Measurements from ENCODE around the gene NEIL3. TPM values are rescaled to one million over a fixed set of nuclear protein-coding genes. Genes with fewer than 3 reads are reported as not detected.

NEIL3 gene, protein sequence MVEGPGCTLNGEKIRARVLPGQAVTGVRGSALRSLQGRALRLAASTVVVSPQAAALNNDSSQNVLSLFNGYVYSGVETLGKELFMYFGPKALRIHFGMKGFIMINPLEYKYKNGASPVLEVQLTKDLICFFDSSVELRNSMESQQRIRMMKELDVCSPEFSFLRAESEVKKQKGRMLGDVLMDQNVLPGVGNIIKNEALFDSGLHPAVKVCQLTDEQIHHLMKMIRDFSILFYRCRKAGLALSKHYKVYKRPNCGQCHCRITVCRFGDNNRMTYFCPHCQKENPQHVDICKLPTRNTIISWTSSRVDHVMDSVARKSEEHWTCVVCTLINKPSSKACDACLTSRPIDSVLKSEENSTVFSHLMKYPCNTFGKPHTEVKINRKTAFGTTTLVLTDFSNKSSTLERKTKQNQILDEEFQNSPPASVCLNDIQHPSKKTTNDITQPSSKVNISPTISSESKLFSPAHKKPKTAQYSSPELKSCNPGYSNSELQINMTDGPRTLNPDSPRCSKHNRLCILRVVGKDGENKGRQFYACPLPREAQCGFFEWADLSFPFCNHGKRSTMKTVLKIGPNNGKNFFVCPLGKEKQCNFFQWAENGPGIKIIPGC
- total RNA-seq (2012; rRNA removed): 6.1 and 6.6 TPM in 2 replicates

GRCh38 chr4:177309522-177310371 lies at the start of gene NEIL3:
TSS of gene NEIL3 (plus strand) at chr4:177309874. CDS start at chr4:177309954, 80 bp downstream.
- peak within 1 kb of the TSS; percentile 89 for H3K4me2 ChIP-seq (ENCODE audit: low read length)
- peak within 1 kb of the TSS; percentile 73 for H3K9ac ChIP-seq (ENCODE audit: low read depth, low read length)
- H3K27me3 ChIP-seq (ENCODE audit: control insufficient read depth, insufficient read depth, low read length): no peaks in the 10 kb centered on the region
- H3K9me3 ChIP-seq (replicated peaks; ENCODE audit: low read length): no peaks in the 10 kb centered on the region
- H3K4me1 ChIP-seq (ENCODE audit: control insufficient read depth, insufficient read depth, low read length): peaks cover 27% of the 10 kb centered on the region
- peak within 1 kb of the TSS; percentile 86 for H3K4me3 ChIP-seq (ENCODE audit: low read length)
- H3K36me3 ChIP-seq (ENCODE audit: insufficient read depth, low read length): no peaks in the 10 kb centered on the region

DNA sequence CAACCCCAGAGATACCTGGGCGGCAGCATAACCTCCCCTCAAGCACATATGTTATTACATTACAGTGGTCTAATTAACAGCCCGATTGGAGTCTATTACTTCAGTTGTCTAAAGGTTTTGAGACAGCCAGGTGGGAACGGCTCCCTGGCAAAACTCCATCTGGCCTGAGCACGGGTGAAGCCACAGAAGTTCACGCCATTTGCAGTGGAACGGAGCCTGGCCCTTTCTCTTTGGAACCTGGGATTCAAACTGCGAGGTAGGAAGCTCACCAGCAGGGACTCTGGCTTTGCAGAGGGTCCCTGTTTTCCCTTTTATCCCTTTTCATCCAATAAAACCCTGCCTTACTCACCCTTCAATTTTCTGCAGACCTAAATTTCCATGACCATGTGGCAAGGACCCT lies 45.9 kb upstream of the NEIL3 start:
- no peaks in the 10 kb centered on the region for H3K36me3 ChIP-seq (ENCODE audit: insufficient read depth, low read length)
- no peak overlapping the region for H3K4me2 ChIP-seq (ENCODE audit: low read length)
- no peaks in the 10 kb centered on the region for H3K4me1 ChIP-seq (ENCODE audit: control insufficient read depth, insufficient read depth, low read length)
- no peaks in the 10 kb centered on the region for H3K27me3 ChIP-seq (ENCODE audit: control insufficient read depth, insufficient read depth, low read length)
- no peaks in the 10 kb centered on the region for H3K9me3 ChIP-seq (replicated peaks; ENCODE audit: low read length)
- no peak overlapping the region for H3K4me3 ChIP-seq (ENCODE audit: low read length)
- H3K9ac ChIP-seq (ENCODE audit: low read depth, low read length): no peak overlapping the region

DNA sequence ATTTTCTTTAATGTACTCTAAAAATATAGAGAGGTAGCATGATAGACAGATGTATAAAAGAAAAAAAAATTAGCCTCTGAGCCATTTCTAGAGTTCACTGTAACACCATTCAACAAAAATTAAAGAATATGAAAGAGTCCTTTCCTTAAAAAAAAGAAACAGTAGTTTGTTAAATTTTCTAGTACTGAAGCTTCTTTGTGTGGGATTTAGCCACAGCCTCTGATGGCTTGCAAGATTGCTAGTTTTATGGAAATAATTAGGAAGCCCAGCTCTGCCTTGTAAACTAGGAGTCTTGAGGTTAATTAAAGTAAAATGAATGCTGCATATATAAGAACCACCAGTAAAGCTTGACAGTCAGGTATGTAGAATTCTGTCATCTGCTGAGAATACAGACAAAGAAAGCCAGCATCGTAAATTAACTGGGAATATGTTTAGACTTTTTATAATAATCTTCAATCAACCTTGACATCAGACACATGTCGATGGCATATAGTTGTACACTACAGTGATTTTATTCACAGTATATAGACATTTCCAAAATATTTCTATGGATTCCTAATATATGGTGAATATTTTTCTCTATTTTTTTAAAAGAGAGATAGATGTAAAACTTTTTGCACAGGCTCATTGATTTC lies 44.8 kb upstream of the NEIL3 start:
- H3K9me3 ChIP-seq (replicated peaks; ENCODE audit: low read length): no peaks in the 10 kb centered on the region
- no peaks in the 10 kb centered on the region for H3K27me3 ChIP-seq (ENCODE audit: control insufficient read depth, insufficient read depth, low read length)
- H3K4me3 ChIP-seq (ENCODE audit: low read length): no peak overlapping the region
- H3K9ac ChIP-seq (ENCODE audit: low read depth, low read length): no peak overlapping the region
- no peaks in the 10 kb centered on the region for H3K36me3 ChIP-seq (ENCODE audit: insufficient read depth, low read length)
- H3K4me2 ChIP-seq (ENCODE audit: low read length): no peak overlapping the region
- H3K4me1 ChIP-seq (ENCODE audit: control insufficient read depth, insufficient read depth, low read length): no peaks in the 10 kb centered on the region

DNA sequence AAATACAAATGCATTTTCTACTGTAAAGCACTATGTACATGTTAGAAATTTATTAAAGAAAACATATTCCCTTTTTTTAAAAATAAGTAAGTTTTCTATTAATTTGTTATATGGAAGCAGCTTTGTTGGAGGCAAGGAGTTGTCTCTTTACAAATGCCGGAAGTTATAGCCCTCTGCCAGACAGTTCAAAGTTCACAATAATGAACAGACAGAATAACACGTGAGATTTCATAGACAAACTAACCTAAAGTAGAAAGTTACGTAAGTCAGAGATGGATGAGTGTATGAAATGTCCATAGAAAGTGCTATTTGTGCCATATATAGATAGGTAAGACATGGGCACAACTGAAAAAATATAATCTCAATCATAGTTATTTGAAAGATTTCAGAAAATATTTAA lies 43.9 kb upstream of the NEIL3 start:
- no peak overlapping the region for H3K4me2 ChIP-seq (ENCODE audit: low read length)
- H3K9me3 ChIP-seq (replicated peaks; ENCODE audit: low read length): no peaks in the 10 kb centered on the region
- no peak overlapping the region for H3K4me3 ChIP-seq (ENCODE audit: low read length)
- no peaks in the 10 kb centered on the region for H3K36me3 ChIP-seq (ENCODE audit: insufficient read depth, low read length)
- no peaks in the 10 kb centered on the region for H3K27me3 ChIP-seq (ENCODE audit: control insufficient read depth, insufficient read depth, low read length)
- H3K9ac ChIP-seq (ENCODE audit: low read depth, low read length): no peak overlapping the region
- no peaks in the 10 kb centered on the region for H3K4me1 ChIP-seq (ENCODE audit: control insufficient read depth, insufficient read depth, low read length)

- H3K9ac ChIP-seq (ENCODE audit: low read depth, low read length): no peak overlapping the region
- H3K4me3 ChIP-seq (ENCODE audit: low read length): no peak overlapping the region
- H3K4me2 ChIP-seq (ENCODE audit: low read length): no peak overlapping the region
- no peaks in the 10 kb centered on the region for H3K4me1 ChIP-seq (ENCODE audit: control insufficient read depth, insufficient read depth, low read length)
- no peaks in the 10 kb centered on the region for H3K9me3 ChIP-seq (replicated peaks; ENCODE audit: low read length)
- no peaks in the 10 kb centered on the region for H3K27me3 ChIP-seq (ENCODE audit: control insufficient read depth, insufficient read depth, low read length)
- H3K36me3 ChIP-seq (ENCODE audit: insufficient read depth, low read length): no peaks in the 10 kb centered on the region
These were observed 43.2 kb upstream of the NEIL3 start for GRCh38 chr4:177266506-177266905.

- H3K9ac ChIP-seq (ENCODE audit: low read depth, low read length): no peak overlapping the region
- no peak overlapping the region for H3K4me3 ChIP-seq (ENCODE audit: low read length)
- H3K9me3 ChIP-seq (replicated peaks; ENCODE audit: low read length): no peaks in the 10 kb centered on the region
- no peaks in the 10 kb centered on the region for H3K36me3 ChIP-seq (ENCODE audit: insufficient read depth, low read length)
- H3K4me1 ChIP-seq (ENCODE audit: control insufficient read depth, insufficient read depth, low read length): no peaks in the 10 kb centered on the region
- H3K27me3 ChIP-seq (ENCODE audit: control insufficient read depth, insufficient read depth, low read length): no peaks in the 10 kb centered on the region
- no peak overlapping the region for H3K4me2 ChIP-seq (ENCODE audit: low read length)
These were observed 41.8 kb upstream of the NEIL3 start for GRCh38 chr4:177267911-177268310.

GRCh38 chr4:177271091-177271490 lies 38.6 kb upstream of the NEIL3 start:
- no peaks in the 10 kb centered on the region for H3K36me3 ChIP-seq (ENCODE audit: insufficient read depth, low read length)
- H3K4me2 ChIP-seq (ENCODE audit: low read length): no peak overlapping the region
- H3K9ac ChIP-seq (ENCODE audit: low read depth, low read length): no peak overlapping the region
- H3K27me3 ChIP-seq (ENCODE audit: control insufficient read depth, insufficient read depth, low read length): no peaks in the 10 kb centered on the region
- no peak overlapping the region for H3K4me3 ChIP-seq (ENCODE audit: low read length)
- no peaks in the 10 kb centered on the region for H3K9me3 ChIP-seq (replicated peaks; ENCODE audit: low read length)
- no peaks in the 10 kb centered on the region for H3K4me1 ChIP-seq (ENCODE audit: control insufficient read depth, insufficient read depth, low read length)

- Histone ChIP-seq H3K36me3 (ENCODE audit: insufficient read depth, low read length) (no peaks in the 10 kb centered on the region), H3K9me3 (replicated peaks; ENCODE audit: low read length) (no peaks in the 10 kb centered on the region), H3K4me2 (ENCODE audit: low read length) (no peak overlapping the region), H3K4me3 (ENCODE audit: low read length) (no peak overlapping the region), H3K27me3 (ENCODE audit: control insufficient read depth, insufficient read depth, low read length) (no peaks in the 10 kb centered on the region), H3K9ac (ENCODE audit: low read depth, low read length) (no peak overlapping the region), H3K4me1 (ENCODE audit: control insufficient read depth, insufficient read depth, low read length) (no peaks in the 10 kb centered on the region)
These were observed 37.5 kb upstream of the NEIL3 start for GRCh38 chr4:177271915-177272766.

DNA sequence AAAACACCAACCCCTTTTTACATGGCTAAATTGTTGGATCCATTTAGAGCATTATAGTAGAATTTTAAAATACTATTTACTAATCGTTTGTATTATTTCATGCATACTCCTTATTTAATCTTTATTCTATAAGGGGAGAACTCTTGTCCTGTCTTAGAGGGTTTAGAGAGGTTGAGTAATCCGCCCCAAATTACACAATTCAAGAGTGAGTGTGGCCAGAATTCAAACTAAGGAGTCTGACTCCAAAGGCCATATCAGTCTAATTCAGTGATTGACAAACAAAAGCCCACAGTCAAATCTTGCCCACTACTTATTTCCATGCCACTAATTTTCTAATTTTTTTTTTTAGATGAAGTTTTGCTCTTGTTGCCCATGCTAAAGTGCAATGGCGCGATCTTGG lies 33.7 kb upstream of the NEIL3 start:
- H3K4me2 ChIP-seq (ENCODE audit: low read length): no peak overlapping the region

GRCh38 chr4:177281351-177281909 lies 28.2 kb upstream of the NEIL3 start:
- H3K9ac ChIP-seq (ENCODE audit: low read depth, low read length): no peak overlapping the region
- H3K4me3 ChIP-seq (ENCODE audit: low read length): no peak overlapping the region
- H3K27me3 ChIP-seq (ENCODE audit: control insufficient read depth, insufficient read depth, low read length): no peaks in the 10 kb centered on the region
- no peaks in the 10 kb centered on the region for H3K36me3 ChIP-seq (ENCODE audit: insufficient read depth, low read length)
- H3K9me3 ChIP-seq (replicated peaks; ENCODE audit: low read length): no peaks in the 10 kb centered on the region
- H3K4me2 ChIP-seq (ENCODE audit: low read length): no peak overlapping the region
- no peaks in the 10 kb centered on the region for H3K4me1 ChIP-seq (ENCODE audit: control insufficient read depth, insufficient read depth, low read length)

More for the DNA sequence above, 33.7 kb upstream of the NEIL3 start:
- Histone ChIP-seq H3K4me1 (ENCODE audit: control insufficient read depth, insufficient read depth, low read length) (no peaks in the 10 kb centered on the region), H3K4me3 (ENCODE audit: low read length) (no peak overlapping the region), H3K9ac (ENCODE audit: low read depth, low read length) (no peak overlapping the region), H3K36me3 (ENCODE audit: insufficient read depth, low read length) (no peaks in the 10 kb centered on the region), H3K9me3 (replicated peaks; ENCODE audit: low read length) (no peaks in the 10 kb centered on the region), H3K27me3 (ENCODE audit: control insufficient read depth, insufficient read depth, low read length) (no peaks in the 10 kb centered on the region)

Data from skeletal muscle satellite cell (primary cell).